ENCODE measurements around the gene SURF1. TPM values are rescaled to one million over a fixed set of nuclear protein-coding genes. Genes with fewer than 3 reads are reported as not detected.
"Not testable (repeated sequence)": the region's sequence is repeated elsewhere in the genome, so short reads cannot be mapped to it uniquely, and the experiment has no call there.

Gene SURF1
- total RNA-seq, 1 experiment from 2014 or later, result 71.7 TPM

GRCh38 chr9:133317551-133317950 is 38.7 kb downstream of the SURF1 start:
- BruUV-seq (replicated peaks); H2AFZ ChIP-seq (ENCODE audit: low read depth, low read length, poor library complexity, severe bottlenecking); POLR2A ChIA-PET; CTCF ChIA-PET; H3K79me2 ChIP-seq (ENCODE audit: insufficient read depth, low read length); H3K4me1 ChIP-seq (ENCODE audit: control insufficient read depth in 1 of 2, insufficient read depth in 2 of 2, low read length in 2 of 2); H3K9me3 ChIP-seq (ENCODE audit: control insufficient read depth in 1 of 2, insufficient read depth in 1 of 2, low read depth in 1 of 2, low read length in 2 of 2); intact Hi-C loops (cut with micrococcal nuclease); RAD21 ChIA-PET (ENCODE audit: low non-redundant PET in 1 of 2, low total read pairs in 2 of 2, uncharacterized antibody in 2 of 2, unreplicated experiment in 2 of 2); H3K4me3 ChIP-seq (replicated peaks in 1 of 2; ENCODE audit: low read depth in 1 of 2, low read length in 2 of 2); ATAC-seq; H3K9ac ChIP-seq (ENCODE audit: low read length); H3K9me2 ChIP-seq (ENCODE audit: insufficient read depth); DNase-seq (ENCODE audit: low read depth, low spot score); H3K27me3 ChIP-seq (ENCODE audit: insufficient read depth, low read length); H3K27ac ChIP-seq (ENCODE audit: low read depth, low read length); H3K4me2 ChIP-seq (ENCODE audit: low read length); H4K20me1 ChIP-seq (ENCODE audit: insufficient read depth); H3K36me3 ChIP-seq (ENCODE audit: control insufficient read depth in 1 of 2, insufficient read depth in 2 of 2, low read length in 2 of 2): not testable (repeated sequence)

DNA sequence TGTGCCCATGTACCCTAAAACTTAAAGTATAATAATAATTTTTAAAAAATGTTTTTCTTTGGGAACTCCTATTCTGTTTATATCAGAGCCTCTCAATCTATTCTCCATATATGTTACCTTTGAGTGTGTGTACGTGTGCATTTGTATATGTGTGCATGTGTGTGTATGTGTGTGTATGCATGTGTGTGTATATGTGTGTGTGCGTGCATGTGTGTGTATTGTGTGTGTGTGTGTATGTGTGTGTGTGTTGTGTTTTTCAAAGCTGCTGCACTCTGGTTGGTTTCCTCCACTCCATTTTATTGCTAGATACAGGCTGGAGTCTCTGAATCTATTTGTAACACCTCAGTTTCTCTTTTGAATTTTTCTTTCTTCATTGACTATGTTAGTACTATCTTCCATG is 40.3 kb downstream of the SURF1 start:
- BruUV-seq (replicated peaks), result no TSS peak
- TF ChIP-seq POLR2A (IDR thresholded peaks at IDR 0.05; ENCODE audit: borderline replicate concordance, extremely low read depth, insufficient read depth, insufficient read length) (no peak), CBX3 (IDR thresholded peaks at IDR 0.05; ENCODE audit: low read depth) (no peak), RAD21 (IDR thresholded peaks at IDR 0.05; ENCODE audit: low read depth) (no peak), CEBPB (IDR thresholded peaks at IDR 0.05; ENCODE audit: low read depth) (no peak), YY1 (IDR thresholded peaks at IDR 0.05; ENCODE audit: extremely low read depth, insufficient replicate concordance, low read depth, low read length) (no peak), EZH2 (IDR thresholded peaks at IDR 0.05) (no peak), ZNF274 (IDR thresholded peaks at IDR 0.05; ENCODE audit: low read depth, low read length) (no peak)
- TF ChIP-seq, protein P1, sequence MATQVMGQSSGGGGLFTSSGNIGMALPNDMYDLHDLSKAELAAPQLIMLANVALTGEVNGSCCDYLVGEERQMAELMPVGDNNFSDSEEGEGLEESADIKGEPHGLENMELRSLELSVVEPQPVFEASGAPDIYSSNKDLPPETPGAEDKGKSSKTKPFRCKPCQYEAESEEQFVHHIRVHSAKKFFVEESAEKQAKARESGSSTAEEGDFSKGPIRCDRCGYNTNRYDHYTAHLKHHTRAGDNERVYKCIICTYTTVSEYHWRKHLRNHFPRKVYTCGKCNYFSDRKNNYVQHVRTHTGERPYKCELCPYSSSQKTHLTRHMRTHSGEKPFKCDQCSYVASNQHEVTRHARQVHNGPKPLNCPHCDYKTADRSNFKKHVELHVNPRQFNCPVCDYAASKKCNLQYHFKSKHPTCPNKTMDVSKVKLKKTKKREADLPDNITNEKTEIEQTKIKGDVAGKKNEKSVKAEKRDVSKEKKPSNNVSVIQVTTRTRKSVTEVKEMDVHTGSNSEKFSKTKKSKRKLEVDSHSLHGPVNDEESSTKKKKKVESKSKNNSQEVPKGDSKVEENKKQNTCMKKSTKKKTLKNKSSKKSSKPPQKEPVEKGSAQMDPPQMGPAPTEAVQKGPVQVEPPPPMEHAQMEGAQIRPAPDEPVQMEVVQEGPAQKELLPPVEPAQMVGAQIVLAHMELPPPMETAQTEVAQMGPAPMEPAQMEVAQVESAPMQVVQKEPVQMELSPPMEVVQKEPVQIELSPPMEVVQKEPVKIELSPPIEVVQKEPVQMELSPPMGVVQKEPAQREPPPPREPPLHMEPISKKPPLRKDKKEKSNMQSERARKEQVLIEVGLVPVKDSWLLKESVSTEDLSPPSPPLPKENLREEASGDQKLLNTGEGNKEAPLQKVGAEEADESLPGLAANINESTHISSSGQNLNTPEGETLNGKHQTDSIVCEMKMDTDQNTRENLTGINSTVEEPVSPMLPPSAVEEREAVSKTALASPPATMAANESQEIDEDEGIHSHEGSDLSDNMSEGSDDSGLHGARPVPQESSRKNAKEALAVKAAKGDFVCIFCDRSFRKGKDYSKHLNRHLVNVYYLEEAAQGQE (IDR thresholded peaks at IDR 0.05; ENCODE audit: low read depth), result no peak

More for the DNA sequence above, 40.3 kb downstream of the SURF1 start:
- Histone ChIP-seq H3K4me3 (replicated peaks in 1 of 2; ENCODE audit: low read depth in 1 of 2, low read length in 2 of 2) (no peak overlapping the region), H3K9ac (ENCODE audit: low read length) (no peak overlapping the region), H2AFZ (ENCODE audit: low read depth, low read length, poor library complexity, severe bottlenecking) (no peak overlapping the region), H3K9me3 (ENCODE audit: control insufficient read depth in 1 of 2, insufficient read depth in 1 of 2, low read depth in 1 of 2, low read length in 2 of 2) (no peaks in the 10 kb centered on the region), H3K4me2 (ENCODE audit: low read length) (no peak overlapping the region), H4K20me1 (ENCODE audit: insufficient read depth) (no peaks in the 10 kb centered on the region), H3K4me1 (ENCODE audit: control insufficient read depth in 1 of 2, insufficient read depth in 2 of 2, low read length in 2 of 2) (no peaks in the 10 kb centered on the region), H3K9me2 (ENCODE audit: insufficient read depth) (no peaks in the 10 kb centered on the region), H3K27ac (ENCODE audit: low read depth, low read length) (no peak overlapping the region), H3K27me3 (ENCODE audit: insufficient read depth, low read length) (no peaks in the 10 kb centered on the region), H3K36me3 (ENCODE audit: control insufficient read depth in 1 of 2, insufficient read depth in 2 of 2, low read length in 2 of 2) (no peaks in the 10 kb centered on the region), H3K79me2 (ENCODE audit: insufficient read depth, low read length) (no peaks in the 10 kb centered on the region)
- ChIA-PET CTCF (no interaction called here), RAD21 (ENCODE audit: low non-redundant PET in 1 of 2, low total read pairs in 2 of 2, uncharacterized antibody in 2 of 2, unreplicated experiment in 2 of 2) (no interaction called here), POLR2A (no interaction called here)
- intact Hi-C loops (cut with micrococcal nuclease), result no loop called here
- ATAC-seq, result no peak
- DNase-seq (ENCODE audit: low read depth, low spot score), result no peak

Data from HCT116 (cell line).